Lung (tissue), 12 donors: ENCODE data around the gene USP32. TPM values are rescaled to one million over a fixed set of nuclear protein-coding genes. Genes with fewer than 3 reads are reported as not detected.
A peak's percentile ranks its signal among the peaks of the same experiment; 100 is the strongest.
"Not testable (repeated sequence)": the region's sequence is repeated elsewhere in the genome, so short reads cannot be mapped to it uniquely, and the experiment has no call there.

Source experiments
- ATAC-seq: fragments of 200-7000 bp; cut with Tn5 transposase; one replicate; pipeline ENCODE4 v1.9.1; 2020; ENCODE audit warnings: moderate number of reproducible peaks; ENCODE audit not compliant: insufficient read depth, low FRiP score
- DNase-seq, 3 donors: peaks; one replicate each; pipeline ENCODE4 v3.0.0-alpha.2; 2013 to 2017
- H3K27ac ChIP-seq, 2 donors: one replicate each; pipeline ENCODE4 v1.5.1; 2013; ENCODE audit warnings: mild to moderate bottlenecking in 2 of 2, moderate library complexity in 2 of 2, control low read depth in 1 of 2, inconsistent platforms in 1 of 2, low read depth in 1 of 2, low read length in 1 of 2
- H3K27me3 ChIP-seq, 3 donors: one replicate each; pipeline ENCODE4 v1.5.1; 2013; ENCODE audit warnings: low read length in 2 of 3; ENCODE audit not compliant: control insufficient read depth in 3 of 3, insufficient read depth in 3 of 3
- H3K36me3 ChIP-seq, 4 donors: one replicate each; pipeline ENCODE4 v1.5.1; 2013; ENCODE audit warnings: low read length in 4 of 4, mild to moderate bottlenecking in 1 of 4, moderate library complexity in 1 of 4; ENCODE audit not compliant: control insufficient read depth in 4 of 4, insufficient read depth in 4 of 4
- H3K4me1 ChIP-seq, 5 donors: one replicate each; pipeline ENCODE4 v1.5.1; 2013; ENCODE audit warnings: low read length in 5 of 5, mild to moderate bottlenecking in 2 of 5, moderate library complexity in 1 of 5; ENCODE audit not compliant: control insufficient read depth in 5 of 5, insufficient read depth in 5 of 5
- H3K4me3 ChIP-seq: one replicate; pipeline ENCODE4 v1.5.1; 2013; ENCODE audit warnings: mild to moderate bottlenecking, control low read depth, moderate library complexity
- H3K9ac ChIP-seq, 2 donors: one replicate each; pipeline ENCODE4 v1.5.1; 2013; ENCODE audit warnings: low read length in 2 of 2, control low read depth in 1 of 2; ENCODE audit not compliant: insufficient read depth in 1 of 2
- H3K9me3 ChIP-seq, 4 donors: one replicate each; pipeline ENCODE4 v1.5.1; 2013; ENCODE audit warnings: low read length in 3 of 4, mild to moderate bottlenecking in 1 of 4, moderate library complexity in 1 of 4; ENCODE audit not compliant: control insufficient read depth in 4 of 4, insufficient read depth in 3 of 4
- WGBS, 2 donors: extraction: QIAGEN DNeasy Blood & Tissue Kit; methylation state at CpG; one replicate each; pipeline ENCODE4 v1.1.7; 2013; 5-methylcytosine and 5-hydroxymethylcytosine counted together
- polyA plus RNA-seq, 2 donors: library from polyadenylated mRNA; stranded (reverse); fragments of 200-250 nt; gene quantifications; one replicate each; pipeline ENCODE4 v1.2.1, GENCODE V29; 2013
- total RNA-seq, 2 donors: library from RNA; depleted of rRNA in 1 of 2; stranded (reverse); fragments of >200 nt in 1 of 2; gene quantifications; one replicate each; pipeline ENCODE4 v1.2.1, GENCODE V29; 2014 to 2021
- TF ChIP-seq, protein P1 (sequence below): IDR thresholded peaks from 2 replicates; pipeline ENCODE4 v1.5.1; 2012; ENCODE audit warnings: mild to moderate bottlenecking; ENCODE audit errors: control extremely low read depth, extremely low read depth
- donor health status: control.
- donor health status: control.
- donor health status: Bipolar disorder and iron deficiency.
- donor health status: healthy.
- donor health status: DM: yes; HTN: yes; CAD: no.

Gene USP32
- total and polyA plus RNA-seq, 4 donors, result 18.2 to 96.6 (median 51.1) TPM

DNA sequence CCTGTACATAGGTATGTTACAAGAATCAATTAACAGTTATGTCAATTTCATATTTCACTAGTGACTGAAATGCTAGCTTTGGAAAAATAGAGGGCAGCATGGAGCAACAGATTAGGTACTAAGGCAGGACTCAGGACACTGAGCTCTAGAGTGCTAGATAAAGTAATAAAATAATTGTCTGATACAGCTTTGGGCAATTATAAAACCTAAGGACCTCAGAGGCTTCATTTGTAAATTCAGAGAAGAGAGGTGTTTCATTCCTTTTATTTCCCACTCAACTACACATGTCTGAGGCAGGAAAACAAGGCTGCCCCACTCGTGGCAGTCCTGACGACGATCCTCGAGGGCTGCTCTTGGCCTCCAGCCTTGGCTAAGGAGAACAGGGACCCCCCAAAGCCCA lies 160.7 kb downstream of the USP32 start:
- H3K4me3 ChIP-seq, result no peak overlapping the region
- ATAC-seq (no peak), DNase-seq (peak in 2 of 3 donors; percentile 21 to 37)

DNA sequence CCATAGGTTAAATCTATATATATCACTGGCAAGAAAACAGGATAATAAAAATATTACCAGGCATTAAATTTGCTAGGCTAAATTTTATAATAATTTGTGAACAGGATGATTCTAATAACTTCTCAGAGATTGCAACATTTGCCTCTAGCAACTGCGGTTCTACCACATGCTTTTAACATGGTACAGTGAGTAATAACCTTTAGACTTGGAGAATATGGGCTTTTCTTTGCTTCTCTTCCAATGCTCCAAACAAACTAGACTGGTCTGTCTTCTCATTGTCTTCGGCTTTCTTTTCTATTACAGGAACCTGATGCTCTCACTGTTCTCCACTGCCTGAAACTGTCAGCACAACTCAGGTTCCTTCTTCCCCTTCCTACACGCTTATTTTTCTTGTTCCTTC lies 161.6 kb downstream of the USP32 start:
- H3K4me3 ChIP-seq, result no peak overlapping the region
- no peak overlapping the region for H3K9ac ChIP-seq
- 82 to 93% methylated on average over 3 of the region's 3 CpGs for WGBS, 2 donors
- ATAC-seq (no peak), DNase-seq (no peak)
- H3K9me3 ChIP-seq, result no peaks in the 10 kb centered on the region
- no peaks in the 10 kb centered on the region for H3K4me1 ChIP-seq
- TF ChIP-seq, protein P1, sequence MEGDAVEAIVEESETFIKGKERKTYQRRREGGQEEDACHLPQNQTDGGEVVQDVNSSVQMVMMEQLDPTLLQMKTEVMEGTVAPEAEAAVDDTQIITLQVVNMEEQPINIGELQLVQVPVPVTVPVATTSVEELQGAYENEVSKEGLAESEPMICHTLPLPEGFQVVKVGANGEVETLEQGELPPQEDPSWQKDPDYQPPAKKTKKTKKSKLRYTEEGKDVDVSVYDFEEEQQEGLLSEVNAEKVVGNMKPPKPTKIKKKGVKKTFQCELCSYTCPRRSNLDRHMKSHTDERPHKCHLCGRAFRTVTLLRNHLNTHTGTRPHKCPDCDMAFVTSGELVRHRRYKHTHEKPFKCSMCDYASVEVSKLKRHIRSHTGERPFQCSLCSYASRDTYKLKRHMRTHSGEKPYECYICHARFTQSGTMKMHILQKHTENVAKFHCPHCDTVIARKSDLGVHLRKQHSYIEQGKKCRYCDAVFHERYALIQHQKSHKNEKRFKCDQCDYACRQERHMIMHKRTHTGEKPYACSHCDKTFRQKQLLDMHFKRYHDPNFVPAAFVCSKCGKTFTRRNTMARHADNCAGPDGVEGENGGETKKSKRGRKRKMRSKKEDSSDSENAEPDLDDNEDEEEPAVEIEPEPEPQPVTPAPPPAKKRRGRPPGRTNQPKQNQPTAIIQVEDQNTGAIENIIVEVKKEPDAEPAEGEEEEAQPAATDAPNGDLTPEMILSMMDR, result no peak
- H3K36me3 ChIP-seq, result peaks cover 4 to 10% (median 6%) of the 10 kb centered on the region in 4 donors
- no peak overlapping the region for H3K27ac ChIP-seq
- no peaks in the 10 kb centered on the region for H3K27me3 ChIP-seq

More for the DNA sequence above, 160.7 kb downstream of the USP32 start:
- 83 to 89% methylated on average over 4 of the region's 4 CpGs for WGBS, 2 donors
- H3K9ac ChIP-seq, result no peak overlapping the region
- peaks cover 0 to 9% (median 6%) of the 10 kb centered on the region in 4 donors for H3K36me3 ChIP-seq
- H3K9me3 ChIP-seq, result no peaks in the 10 kb centered on the region
- no peaks in the 10 kb centered on the region for H3K4me1 ChIP-seq
- H3K27ac ChIP-seq, result no peak overlapping the region
- TF ChIP-seq, protein P1, result no peak
- no peaks in the 10 kb centered on the region for H3K27me3 ChIP-seq

DNA sequence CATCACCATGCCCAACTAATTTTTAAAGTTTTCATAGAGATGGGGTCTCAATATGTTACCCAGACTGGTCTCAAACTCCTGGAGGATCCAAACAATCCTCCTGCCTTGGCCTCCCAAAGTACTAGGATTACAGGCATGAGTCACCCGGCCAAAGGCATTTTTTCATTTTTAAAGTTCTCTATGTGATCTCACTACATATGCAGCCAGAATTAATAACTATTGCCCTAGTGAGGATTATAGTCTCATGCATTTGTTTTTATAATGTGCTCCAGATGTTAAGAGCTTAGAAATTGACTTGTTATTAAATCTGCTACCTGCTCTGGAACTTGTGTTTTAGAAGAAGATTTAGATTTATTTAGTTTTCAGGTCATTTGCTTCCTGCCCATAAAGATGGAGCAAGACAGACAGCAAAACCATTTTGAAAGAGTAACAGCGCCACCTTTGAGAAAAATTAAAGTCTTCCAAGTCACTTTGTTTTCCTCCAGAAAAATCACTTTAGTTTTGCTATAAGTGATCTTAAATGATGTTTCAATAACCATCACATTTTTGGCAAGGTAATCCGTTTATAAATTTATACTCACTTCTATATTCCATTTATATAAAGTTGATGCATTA lies 162.6 kb downstream of the USP32 start:
- Histone ChIP-seq H3K4me3 (no peak overlapping the region), H3K27me3 (no peaks in the 10 kb centered on the region), H3K9me3 (no peaks in the 10 kb centered on the region), H3K4me1 (no peaks in the 10 kb centered on the region), H3K27ac (no peak overlapping the region), H3K9ac (no peak overlapping the region), H3K36me3 (peaks cover 9 to 18% (median 14%) of the 10 kb centered on the region in 4 donors)
- ATAC-seq, result no peak
- peak in 2 of 3 donors; percentile 16 for DNase-seq
- 95% methylated on average over 3 of the region's 3 CpGs for WGBS, 2 donors
- TF ChIP-seq, protein P1, result no peak

DNA sequence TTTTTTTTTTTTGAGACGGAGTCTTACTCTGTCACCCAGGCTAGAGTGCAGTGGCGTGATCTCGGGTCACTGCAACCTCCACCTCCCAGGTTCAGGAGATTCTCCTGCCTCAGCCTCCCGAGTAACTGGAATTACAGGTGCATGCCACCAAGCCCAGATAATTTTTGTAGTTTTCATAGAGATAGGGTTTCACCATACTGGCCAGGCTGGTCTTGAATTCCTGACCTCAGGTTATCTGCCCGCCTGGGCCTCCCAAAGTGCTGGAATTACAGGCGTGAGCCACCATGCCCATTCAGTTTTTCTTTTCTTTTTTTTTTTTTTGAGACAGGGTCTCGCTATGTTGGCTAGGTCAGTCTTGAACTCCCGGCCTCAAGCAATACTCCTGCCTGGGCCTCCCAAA lies 164.7 kb downstream of the USP32 start:
- WGBS, 2 donors, result 97 to 98% methylated on average over 8 of the region's 8 CpGs
- not testable (repeated sequence) for DNase-seq, H3K4me3 ChIP-seq, ATAC-seq, H3K27me3 ChIP-seq, H3K9ac ChIP-seq, H3K27ac ChIP-seq, H3K9me3 ChIP-seq, H3K4me1 ChIP-seq
- peaks cover 7 to 24% (median 16%) of the 10 kb centered on the region in 4 donors for H3K36me3 ChIP-seq
